ENCODE data around the gene CUEDC1.

- TF ChIP-seq, protein P1, sequence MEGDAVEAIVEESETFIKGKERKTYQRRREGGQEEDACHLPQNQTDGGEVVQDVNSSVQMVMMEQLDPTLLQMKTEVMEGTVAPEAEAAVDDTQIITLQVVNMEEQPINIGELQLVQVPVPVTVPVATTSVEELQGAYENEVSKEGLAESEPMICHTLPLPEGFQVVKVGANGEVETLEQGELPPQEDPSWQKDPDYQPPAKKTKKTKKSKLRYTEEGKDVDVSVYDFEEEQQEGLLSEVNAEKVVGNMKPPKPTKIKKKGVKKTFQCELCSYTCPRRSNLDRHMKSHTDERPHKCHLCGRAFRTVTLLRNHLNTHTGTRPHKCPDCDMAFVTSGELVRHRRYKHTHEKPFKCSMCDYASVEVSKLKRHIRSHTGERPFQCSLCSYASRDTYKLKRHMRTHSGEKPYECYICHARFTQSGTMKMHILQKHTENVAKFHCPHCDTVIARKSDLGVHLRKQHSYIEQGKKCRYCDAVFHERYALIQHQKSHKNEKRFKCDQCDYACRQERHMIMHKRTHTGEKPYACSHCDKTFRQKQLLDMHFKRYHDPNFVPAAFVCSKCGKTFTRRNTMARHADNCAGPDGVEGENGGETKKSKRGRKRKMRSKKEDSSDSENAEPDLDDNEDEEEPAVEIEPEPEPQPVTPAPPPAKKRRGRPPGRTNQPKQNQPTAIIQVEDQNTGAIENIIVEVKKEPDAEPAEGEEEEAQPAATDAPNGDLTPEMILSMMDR (IDR thresholded peaks at IDR 0.05), result no peak
- TF ChIP-seq POLR2AphosphoS5 (IDR thresholded peaks at IDR 0.05), result no peak
These were observed 81.2 kb downstream of the CUEDC1 start for GRCh38 chr17:57874058-57874419.

Measured in prostate gland (tissue), 2 donors.